ENCODE measurements around the gene TNFAIP1.
A peak's percentile ranks its signal among the peaks of the same experiment; 100 is the strongest.

Gene TNFAIP1

GRCh38 chr17:28390563-28390962 lies 55.0 kb downstream of the TNFAIP1 start:
- ATAC-seq (replicated peaks; ENCODE audit: extremely low read depth, poor library complexity, severe bottlenecking) (no peak), DNase-seq (ENCODE audit: low spot score in 2 of 2) (no peak)
- H3K36me3 Mint-ChIP-seq (ENCODE audit: insufficient read depth), result peaks cover 35% of the 10 kb centered on the region
- no peak overlapping the region for H3K4me3 Mint-ChIP-seq
- no peaks in the 10 kb centered on the region for H3K27me3 Mint-ChIP-seq
- no peak overlapping the region for H3K27ac Mint-ChIP-seq (ENCODE audit: low read depth)
- H3K4me1 Mint-ChIP-seq, result peaks cover 8% of the 10 kb centered on the region
- H3K9me3 Mint-ChIP-seq, result no peaks in the 10 kb centered on the region

- DNase-seq (ENCODE audit: low spot score in 2 of 2), result no peak
- ATAC-seq (replicated peaks; ENCODE audit: extremely low read depth, poor library complexity, severe bottlenecking), result no peak
- Mint-ChIP-seq H3K27ac (ENCODE audit: low read depth) (no peak overlapping the region), H3K4me1 (peaks cover 6% of the 10 kb centered on the region), H3K4me3 (no peak overlapping the region), H3K27me3 (no peaks in the 10 kb centered on the region), H3K36me3 (ENCODE audit: insufficient read depth) (peaks cover 37% of the 10 kb centered on the region), H3K9me3 (no peaks in the 10 kb centered on the region)
Observed at GRCh38 chr17:28390984-28391383, 55.4 kb downstream of the TNFAIP1 start.

GRCh38 chr17:28391401-28391800 lies 55.8 kb downstream of the TNFAIP1 start:
- Mint-ChIP-seq H3K4me3 (no peak overlapping the region), H3K36me3 (ENCODE audit: insufficient read depth) (peaks cover 37% of the 10 kb centered on the region), H3K27ac (ENCODE audit: low read depth) (no peak overlapping the region), H3K4me1 (peaks cover 6% of the 10 kb centered on the region), H3K9me3 (no peaks in the 10 kb centered on the region), H3K27me3 (no peaks in the 10 kb centered on the region)
- no peak for ATAC-seq (replicated peaks; ENCODE audit: extremely low read depth, poor library complexity, severe bottlenecking)
- DNase-seq (ENCODE audit: low spot score in 2 of 2), result no peak

GRCh38 chr17:28392491-28392890 lies 56.9 kb downstream of the TNFAIP1 start:
- Mint-ChIP-seq H3K4me1 (peaks cover 4% of the 10 kb centered on the region), H3K27me3 (no peaks in the 10 kb centered on the region), H3K4me3 (no peak overlapping the region), H3K9me3 (no peaks in the 10 kb centered on the region), H3K36me3 (ENCODE audit: insufficient read depth) (peaks cover 39% of the 10 kb centered on the region), H3K27ac (ENCODE audit: low read depth) (no peak overlapping the region)
- DNase-seq (ENCODE audit: low spot score in 2 of 2) (no peak), ATAC-seq (replicated peaks; ENCODE audit: extremely low read depth, poor library complexity, severe bottlenecking) (no peak)

- DNase-seq (ENCODE audit: low spot score in 2 of 2) (no peak), ATAC-seq (replicated peaks; ENCODE audit: extremely low read depth, poor library complexity, severe bottlenecking) (no peak)
- Mint-ChIP-seq H3K27ac (ENCODE audit: low read depth) (no peak overlapping the region), H3K9me3 (no peaks in the 10 kb centered on the region), H3K4me3 (no peak overlapping the region), H3K27me3 (no peaks in the 10 kb centered on the region), H3K4me1 (no peaks in the 10 kb centered on the region), H3K36me3 (ENCODE audit: insufficient read depth) (peaks cover 31% of the 10 kb centered on the region)
Observed at GRCh38 chr17:28394337-28395116, 59.0 kb downstream of the TNFAIP1 start.

GRCh38 chr17:28395426-28395825 lies 59.9 kb downstream of the TNFAIP1 start:
- H3K27ac Mint-ChIP-seq (ENCODE audit: low read depth), result peak overlapping the region; percentile 17
- no peak overlapping the region for H3K4me3 Mint-ChIP-seq
- no peaks in the 10 kb centered on the region for H3K9me3 Mint-ChIP-seq
- H3K36me3 Mint-ChIP-seq (ENCODE audit: insufficient read depth), result peaks cover 23% of the 10 kb centered on the region
- no peaks in the 10 kb centered on the region for H3K27me3 Mint-ChIP-seq
- no peaks in the 10 kb centered on the region for H3K4me1 Mint-ChIP-seq
- ATAC-seq (replicated peaks; ENCODE audit: extremely low read depth, poor library complexity, severe bottlenecking), result no peak
- DNase-seq (ENCODE audit: low spot score in 2 of 2), result no peak

GRCh38 chr17:28395968-28396367 lies 60.4 kb downstream of the TNFAIP1 start:
- Mint-ChIP-seq H3K4me3 (no peak overlapping the region), H3K9me3 (no peaks in the 10 kb centered on the region), H3K4me1 (no peaks in the 10 kb centered on the region), H3K27me3 (no peaks in the 10 kb centered on the region), H3K27ac (ENCODE audit: low read depth) (no peak overlapping the region), H3K36me3 (ENCODE audit: insufficient read depth) (peaks cover 18% of the 10 kb centered on the region)
- ATAC-seq (replicated peaks; ENCODE audit: extremely low read depth, poor library complexity, severe bottlenecking) (no peak), DNase-seq (ENCODE audit: low spot score in 2 of 2) (no peak)

Measured in central memory CD8-positive, alpha-beta T cell (primary cell).